CD4-positive, alpha-beta T cell treated with Interleukin-6 for 4 hours (primary cell): ENCODE results near the gene ATOX1.

Experiments
- DNase-seq: peaks from one replicate; pipeline ENCODE4 v3.0.0-alpha.2; 2020; ENCODE audit warnings: mixed read lengths

The ATOX1 gene

GRCh38 chr5:151766975-151767374 is 8.5 kb upstream of the ATOX1 start:
- no peak for DNase-seq

GRCh38 chr5:151764801-151765200 is 6.4 kb upstream of the ATOX1 start:
- DNase-seq: no peak

DNA sequence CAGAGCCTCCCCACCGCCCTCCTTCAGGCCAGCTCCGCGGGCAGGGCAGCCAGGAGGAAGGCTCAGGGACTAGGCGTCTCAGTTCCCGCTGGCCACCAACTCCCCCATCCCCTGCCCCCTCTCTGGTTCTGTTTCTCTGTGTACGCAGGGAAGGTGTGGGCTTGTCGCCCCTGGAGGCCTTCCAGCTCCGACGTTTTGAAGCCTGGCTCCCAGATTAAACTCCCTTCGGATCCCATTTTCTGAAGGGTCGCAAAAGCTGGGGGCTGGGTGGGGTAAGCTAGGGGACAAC is 346 bp downstream of the ATOX1 start:
- no peak for DNase-seq

DNA sequence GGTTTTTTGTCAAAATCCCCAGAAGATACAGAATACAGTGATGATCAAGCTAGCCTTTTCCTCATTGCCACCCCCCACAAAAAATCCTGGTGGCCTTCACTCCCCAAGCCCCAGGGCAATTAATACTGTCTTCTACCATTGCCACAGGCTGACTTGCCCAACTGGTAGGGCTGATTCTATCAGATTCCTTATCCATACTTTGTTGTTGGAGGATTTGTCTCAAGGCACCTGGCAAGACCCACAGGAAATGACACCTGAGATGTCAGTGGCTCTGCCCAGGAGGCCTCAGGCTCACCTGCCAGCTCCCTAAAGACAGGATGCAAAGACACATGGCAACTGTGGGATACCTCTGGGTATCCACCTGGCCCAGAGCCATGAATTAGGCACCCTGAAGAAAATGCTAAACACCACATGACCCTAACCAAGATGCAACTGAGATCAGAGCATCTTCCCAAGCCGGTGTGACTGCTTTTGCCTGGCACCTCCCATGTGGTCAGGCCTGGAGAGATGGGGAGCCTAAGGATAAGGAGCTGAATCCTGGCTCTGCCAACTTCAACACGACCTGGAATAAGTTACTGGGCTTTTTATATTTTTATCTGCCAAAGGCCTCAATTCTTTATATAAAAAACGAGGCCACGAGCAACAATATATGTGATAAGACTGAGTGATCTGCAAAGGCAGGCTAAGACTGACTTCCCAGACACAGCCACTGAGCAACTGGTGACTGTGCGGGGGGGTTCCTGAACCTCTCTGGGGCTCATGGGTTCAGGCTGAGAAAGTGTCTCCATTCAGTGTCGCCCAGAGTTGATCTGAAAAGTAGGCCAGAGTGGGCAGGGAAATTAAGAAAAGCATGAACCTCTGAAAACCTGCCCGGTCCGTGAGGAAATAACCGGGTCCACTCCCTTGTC is 944 bp downstream of the ATOX1 start:
- DNase-seq: peak; percentile 35

DNA sequence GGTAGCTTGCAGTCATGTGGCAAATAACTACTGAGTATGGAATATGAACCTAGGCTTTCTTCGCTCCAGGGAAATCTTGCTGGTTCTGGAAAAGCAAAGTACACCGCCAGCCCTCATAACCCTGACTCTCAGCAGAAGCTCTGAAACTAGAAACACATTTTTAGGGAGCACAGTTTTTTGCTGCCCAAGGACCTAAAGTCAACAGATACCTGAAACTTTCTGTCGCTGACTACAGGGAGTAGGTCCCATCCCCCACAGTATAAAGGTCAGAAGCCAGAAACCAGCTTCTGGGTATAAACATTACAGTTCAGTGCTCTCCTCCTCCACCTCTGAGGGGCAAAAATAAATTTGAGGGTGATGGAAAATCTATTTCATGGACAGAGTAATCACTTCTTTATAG is 3.0 kb downstream of the ATOX1 start:
- no peak for DNase-seq

- no peak for DNase-seq
Observed at GRCh38 chr5:151751593-151751992, 6.8 kb downstream of the ATOX1 start.

DNA sequence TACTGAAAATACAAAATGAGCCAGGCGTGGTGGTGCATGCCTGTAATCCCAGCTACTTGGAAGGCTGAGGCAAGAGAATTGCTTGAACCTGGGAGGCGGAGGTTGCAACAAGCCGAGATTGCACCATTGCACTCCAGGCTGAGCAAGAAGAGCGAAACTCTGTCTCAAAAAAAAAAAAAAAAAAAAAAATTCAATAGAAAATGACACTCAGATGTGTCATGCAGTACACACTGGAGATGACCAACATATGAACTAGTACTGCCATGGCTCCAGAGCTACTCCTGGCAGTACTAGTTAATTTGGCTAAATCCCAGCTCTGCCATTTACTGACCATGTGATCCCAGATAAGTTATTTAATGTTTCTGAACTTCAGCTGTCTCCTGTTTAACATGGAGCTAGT is 7.3 kb downstream of the ATOX1 start:
- DNase-seq: no peak

DNA sequence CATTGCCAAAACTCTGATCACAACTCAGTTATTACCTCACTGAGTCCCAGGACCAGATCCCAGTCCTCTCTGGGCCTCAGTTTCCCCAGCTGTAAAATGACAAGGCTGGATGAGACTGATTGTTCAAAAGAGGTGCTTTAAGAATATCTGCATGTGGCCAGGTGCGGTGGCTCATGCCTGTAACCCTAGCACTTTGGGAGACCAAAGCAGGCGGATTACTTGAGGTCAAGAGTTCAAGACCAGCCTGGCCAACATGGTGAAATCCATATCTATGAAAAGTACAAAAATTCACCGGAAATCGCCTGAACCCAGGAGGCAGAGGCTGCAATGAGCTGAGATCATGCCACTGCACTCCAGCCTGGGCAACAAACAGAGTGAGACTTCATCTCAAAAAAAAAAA is 8.3 kb downstream of the ATOX1 start:
- no peak for DNase-seq

GRCh38 chr5:151745071-151745705 is 13.2 kb downstream of the ATOX1 start:
- peak; percentile 52 for DNase-seq

DNA sequence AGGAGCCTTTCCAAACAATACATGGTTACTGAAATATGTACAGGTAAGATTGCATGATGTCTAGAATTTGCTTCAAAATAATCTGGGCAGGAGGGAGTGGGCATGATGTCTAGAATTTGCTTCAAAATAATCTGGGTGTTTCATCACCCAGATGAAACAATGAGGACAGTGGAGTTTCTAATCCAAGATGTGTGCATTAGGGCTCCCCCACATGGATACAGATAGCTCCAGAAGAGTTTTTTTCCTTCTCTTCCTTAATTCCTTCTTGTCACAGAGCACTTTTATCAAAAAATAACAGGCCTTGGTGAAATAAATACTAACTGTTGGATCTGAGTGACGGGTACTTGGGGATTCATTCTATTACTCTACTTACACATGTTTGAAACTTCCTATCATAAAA is 14.9 kb downstream of the ATOX1 start:
- no peak for DNase-seq

- DNase-seq: no peak
Observed at GRCh38 chr5:151742870-151743294, 15.5 kb downstream of the ATOX1 start.

DNA sequence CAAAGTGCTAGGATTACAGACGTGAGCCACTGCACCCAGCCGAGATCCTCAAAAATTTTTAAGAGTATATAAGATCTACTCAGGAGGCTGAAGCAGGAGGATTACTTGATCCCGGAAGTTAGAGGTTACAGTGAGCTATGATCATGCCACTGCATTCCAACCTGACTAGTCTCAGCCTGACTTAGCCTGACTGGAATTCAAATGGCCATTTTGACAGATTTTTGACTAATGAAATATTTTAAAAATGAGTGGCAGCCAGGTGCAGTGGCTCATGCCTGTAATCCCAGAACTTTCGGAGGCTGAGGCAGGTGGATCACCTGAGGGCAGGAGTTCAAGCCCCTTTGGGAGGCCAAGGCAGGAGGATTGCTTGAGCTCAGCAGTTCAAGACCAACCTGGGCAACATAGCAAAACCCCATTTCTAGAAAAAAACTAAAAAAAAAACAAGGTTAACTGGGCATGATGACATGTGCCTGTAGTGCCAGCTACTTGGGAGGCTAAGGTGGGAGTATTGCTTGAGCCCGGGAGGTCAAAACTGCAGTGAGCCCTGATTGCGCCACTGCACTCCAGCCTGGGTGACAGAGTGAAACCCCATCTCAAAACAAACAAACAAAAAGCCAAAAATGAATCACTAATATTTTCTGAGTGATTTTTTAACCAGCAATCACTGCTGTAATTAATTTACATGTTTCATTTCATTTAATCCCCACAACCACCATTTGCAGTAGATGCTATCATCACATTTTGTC is 16.6 kb downstream of the ATOX1 start:
- no peak for DNase-seq

- no peak for DNase-seq
Observed at GRCh38 chr5:151740958-151741373, 17.5 kb downstream of the ATOX1 start.

DNA sequence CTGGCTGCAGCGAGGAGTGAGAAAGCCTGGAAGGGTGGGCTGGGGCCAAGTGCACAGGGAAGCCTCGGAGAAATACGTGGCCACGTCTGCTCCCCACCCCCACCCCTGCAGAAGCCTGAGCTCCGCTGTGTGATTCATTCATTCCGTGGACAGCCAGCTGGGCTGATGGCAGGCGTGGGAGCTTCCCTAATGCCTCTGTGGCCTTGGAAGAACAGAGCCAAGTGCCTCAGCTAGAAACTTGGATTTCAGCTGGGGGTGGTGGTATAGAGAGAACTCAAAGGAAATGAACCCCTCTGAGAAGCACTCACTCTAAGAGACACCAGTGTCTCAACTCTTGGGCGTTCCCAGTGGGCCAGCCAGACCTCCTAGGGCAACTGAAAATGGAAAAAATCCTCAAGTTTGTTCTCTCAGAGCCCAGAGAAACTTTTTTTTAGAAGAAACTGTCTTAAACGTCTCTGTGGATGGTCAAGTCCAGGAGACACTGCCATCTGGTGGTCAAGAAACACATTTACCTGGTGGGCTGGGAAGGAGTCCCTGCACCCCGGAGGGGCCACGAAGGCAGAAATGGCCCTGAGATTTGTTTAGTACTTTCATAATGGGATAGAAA is 18.0 kb downstream of the ATOX1 start:
- peak; percentile 58 for DNase-seq

DNA sequence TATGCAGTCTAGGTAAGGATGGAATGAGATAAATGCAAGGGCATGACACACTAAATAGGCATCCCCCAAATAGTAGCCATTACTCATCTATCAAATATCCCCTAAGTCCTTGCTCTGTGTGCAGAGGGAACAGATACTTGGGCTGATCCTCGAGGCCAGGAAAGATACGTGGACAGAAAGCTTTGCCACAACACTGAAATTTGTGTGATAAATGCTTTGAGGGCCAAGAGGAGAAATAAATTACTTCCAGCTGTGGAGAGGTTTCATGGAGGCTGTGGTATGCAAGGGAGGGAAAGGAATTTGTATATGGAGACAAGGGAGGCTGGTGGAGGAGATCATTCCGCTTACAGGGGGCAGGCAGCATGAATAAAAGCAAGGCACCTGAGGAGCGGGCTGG is 18.5 kb downstream of the ATOX1 start:
- no peak for DNase-seq

- DNase-seq: no peak
Observed at GRCh38 chr5:151739395-151739794, 19.0 kb downstream of the ATOX1 start.

DNA sequence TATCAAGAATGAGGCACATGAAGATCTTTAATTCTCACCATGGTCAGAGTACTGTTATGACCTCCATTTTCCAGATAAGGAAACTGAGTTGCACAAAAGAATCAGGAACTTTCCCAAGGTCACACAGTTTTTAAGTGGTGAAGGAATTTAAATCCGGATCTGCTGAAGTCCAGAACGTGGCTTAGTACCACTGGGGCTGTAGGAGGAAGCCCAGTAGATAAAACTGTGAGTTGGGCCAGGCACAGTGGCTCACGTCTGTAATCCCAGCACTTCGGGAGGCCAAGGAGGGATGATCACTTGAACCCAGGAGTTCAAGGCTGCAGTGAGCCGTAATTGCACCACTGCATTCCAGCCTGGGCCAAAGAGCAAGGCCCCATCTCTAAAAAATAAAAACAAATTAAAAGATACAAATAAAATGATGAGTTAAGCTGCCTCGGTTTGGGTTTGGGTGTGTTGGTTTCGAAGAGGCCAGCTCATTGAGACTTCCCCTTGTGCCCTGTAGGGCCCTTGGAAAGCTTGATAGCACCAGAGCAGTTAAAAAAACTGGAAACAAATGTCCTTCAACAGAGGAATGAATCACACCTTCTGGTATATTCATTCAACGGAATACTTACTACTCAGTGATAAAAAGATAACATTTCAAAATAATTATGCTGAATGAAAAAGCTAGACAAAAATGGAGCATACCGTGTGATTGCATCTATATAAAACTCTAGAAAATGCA is 20.1 kb downstream of the ATOX1 start:
- DNase-seq: no peak

- no peak for DNase-seq
Observed at GRCh38 chr5:151737431-151737830, 21.0 kb downstream of the ATOX1 start.

DNA sequence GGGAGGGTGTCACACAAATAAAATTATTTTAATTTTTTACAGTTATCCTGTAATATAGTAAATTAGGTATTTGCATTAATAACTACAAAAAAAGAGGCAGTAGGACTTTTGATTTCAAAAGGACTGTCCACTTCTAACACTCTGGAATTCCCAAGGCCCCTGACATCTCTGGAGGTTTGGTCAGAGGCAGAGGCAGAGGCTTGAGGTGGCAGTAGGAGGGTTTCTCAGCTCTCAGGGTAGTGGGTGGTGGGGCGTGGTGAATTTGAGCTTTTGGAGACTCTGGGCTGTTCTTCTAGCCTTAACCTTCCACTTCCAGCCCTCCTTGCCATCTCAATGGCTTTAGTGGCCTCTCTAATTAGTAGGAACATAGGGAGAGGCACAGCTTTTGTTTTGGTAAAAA is 22.8 kb downstream of the ATOX1 start:
- DNase-seq: no peak

DNA sequence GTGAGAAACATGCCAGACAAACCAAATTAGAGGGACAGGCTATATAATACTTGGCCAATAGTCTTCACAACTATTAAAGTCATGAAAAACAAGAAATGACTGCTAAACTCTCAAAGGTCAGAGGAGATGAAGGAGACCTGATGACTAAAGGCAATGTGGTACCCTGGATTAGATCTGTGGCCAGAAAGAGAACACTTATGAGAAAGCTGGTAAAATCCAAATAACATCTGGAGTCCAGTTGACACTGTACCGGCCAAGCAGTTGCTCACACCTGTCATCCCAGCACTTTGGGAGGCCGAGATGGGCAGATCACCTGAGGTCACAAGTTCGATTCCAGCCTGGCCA is 24.4 kb downstream of the ATOX1 start:
- no peak for DNase-seq

DNA sequence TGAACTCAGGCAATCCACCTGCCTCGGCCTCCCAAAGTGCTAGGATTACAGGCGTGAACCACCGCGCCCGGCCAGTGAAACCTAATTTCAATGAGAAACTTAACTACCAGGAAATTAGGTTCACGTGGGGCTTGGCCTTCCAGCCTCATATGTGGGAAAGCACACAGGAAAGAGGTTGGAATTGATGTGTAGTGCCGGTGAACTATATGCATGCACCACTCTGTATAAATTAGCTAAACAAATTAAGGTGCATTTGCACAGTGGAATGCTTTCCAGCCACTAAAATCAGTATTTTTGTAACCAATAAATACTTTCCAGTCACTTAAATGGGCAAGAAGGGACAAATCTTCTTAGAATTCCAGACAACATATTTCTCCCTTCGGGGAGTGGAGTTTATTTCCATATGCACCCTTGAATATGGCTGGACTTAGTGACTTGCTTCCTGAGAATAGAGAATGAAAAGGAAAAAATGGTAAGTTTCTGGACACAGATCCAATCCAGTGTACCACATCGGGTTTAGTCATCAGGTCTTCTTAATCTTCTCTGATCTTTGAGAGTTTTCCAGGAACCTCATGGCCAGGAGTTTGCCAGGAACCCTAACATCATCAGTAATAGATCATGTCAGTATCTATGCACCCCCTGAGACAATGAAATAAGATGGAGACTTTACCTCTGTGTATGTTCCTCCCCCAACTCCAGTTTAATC is 24.9 kb downstream of the ATOX1 start:
- DNase-seq: no peak

- DNase-seq: no peak
Observed at GRCh38 chr5:151730381-151730780, 28.1 kb downstream of the ATOX1 start.
